Upper lobe of left lung (tissue), 4 donors: ENCODE data around the gene NEK4.

Experiments used
- EP300 ChIP-seq, 4 donors: sonication (generic); formaldehyde crosslinking; IDR thresholded peaks; one replicate each; pipeline ENCODE4 v1.5.1; 2017; ENCODE audit warnings: antibody characterized with exemption in 4 of 4, control low read depth in 2 of 4
- POLR2A ChIP-seq, 4 donors: fragments of 450-650 bp; IDR thresholded peaks; one replicate each; pipeline ENCODE4 v1.5.1; 2016 to 2017; ENCODE audit warnings: antibody characterized with exemption in 4 of 4, mild to moderate bottlenecking in 2 of 4
- POLR2AphosphoS5 ChIP-seq, 2 donors: sonication (generic); formaldehyde crosslinking; IDR thresholded peaks; one replicate each; pipeline ENCODE4 v1.5.1; 2017; ENCODE audit warnings: antibody characterized with exemption in 2 of 2
- TF ChIP-seq, protein P1 (sequence below), 6 experiments: fragments of 450-650 bp in 4 of 6; fragments of 200-600 bp in 2 of 6; sonication (generic) in 2 of 6; IDR thresholded peaks; one replicate each; pipeline ENCODE4 v1.5.1; 2016 to 2019; ENCODE audit warnings: antibody characterized with exemption in 6 of 6

DNA sequence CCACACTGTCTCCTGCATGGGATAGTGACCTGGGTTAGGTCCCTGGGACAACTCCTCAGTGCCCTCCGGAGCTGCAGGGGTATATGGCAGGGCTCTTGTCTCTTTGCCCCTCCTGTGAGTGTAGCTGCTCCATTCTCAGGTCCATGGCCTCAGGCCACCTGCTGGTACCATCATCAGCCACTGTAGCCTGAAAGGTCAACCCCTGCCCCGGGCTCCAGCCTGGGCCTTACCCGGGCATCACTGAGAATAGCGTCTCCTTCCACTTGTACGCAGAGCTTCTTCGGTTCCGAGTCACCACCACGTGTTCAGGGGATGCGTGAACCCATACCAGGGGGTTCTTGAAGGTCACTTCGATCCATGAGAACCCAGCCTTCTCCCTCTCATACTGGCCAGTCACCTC is 45.9 kb upstream of the NEK4 start:
- TF ChIP-seq EP300 (IDR thresholded peaks at IDR 0.05) (no peak), POLR2A (IDR thresholded peaks at IDR 0.05) (no peak), POLR2AphosphoS5 (IDR thresholded peaks at IDR 0.05) (no peak)
- TF ChIP-seq, protein P1, sequence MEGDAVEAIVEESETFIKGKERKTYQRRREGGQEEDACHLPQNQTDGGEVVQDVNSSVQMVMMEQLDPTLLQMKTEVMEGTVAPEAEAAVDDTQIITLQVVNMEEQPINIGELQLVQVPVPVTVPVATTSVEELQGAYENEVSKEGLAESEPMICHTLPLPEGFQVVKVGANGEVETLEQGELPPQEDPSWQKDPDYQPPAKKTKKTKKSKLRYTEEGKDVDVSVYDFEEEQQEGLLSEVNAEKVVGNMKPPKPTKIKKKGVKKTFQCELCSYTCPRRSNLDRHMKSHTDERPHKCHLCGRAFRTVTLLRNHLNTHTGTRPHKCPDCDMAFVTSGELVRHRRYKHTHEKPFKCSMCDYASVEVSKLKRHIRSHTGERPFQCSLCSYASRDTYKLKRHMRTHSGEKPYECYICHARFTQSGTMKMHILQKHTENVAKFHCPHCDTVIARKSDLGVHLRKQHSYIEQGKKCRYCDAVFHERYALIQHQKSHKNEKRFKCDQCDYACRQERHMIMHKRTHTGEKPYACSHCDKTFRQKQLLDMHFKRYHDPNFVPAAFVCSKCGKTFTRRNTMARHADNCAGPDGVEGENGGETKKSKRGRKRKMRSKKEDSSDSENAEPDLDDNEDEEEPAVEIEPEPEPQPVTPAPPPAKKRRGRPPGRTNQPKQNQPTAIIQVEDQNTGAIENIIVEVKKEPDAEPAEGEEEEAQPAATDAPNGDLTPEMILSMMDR (IDR thresholded peaks at IDR 0.05), result no peak
